ENCODE results near the gene PTAFR.

PTAFR gene

DNA sequence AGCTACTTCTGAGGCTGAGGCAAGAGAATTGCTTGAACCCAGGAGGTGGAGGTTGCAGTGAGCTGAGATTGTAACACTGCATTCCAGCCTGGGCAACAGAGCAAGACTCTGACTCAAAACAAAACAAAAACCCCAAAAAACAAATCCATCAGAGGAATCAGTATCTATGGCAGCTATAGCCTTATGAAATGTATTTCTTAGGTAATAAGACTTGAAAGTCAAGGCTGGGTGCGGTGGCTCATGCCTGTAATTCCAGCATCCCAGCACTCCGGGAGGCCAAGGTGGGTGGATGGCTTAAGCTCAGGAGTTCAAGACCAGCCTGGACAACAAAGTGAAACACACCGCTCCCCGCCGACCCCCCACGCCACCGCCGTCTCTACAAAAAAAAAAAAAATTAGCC is 56.9 kb downstream of the PTAFR start:
- no peak for DNase-seq (ENCODE audit: low read depth in 2 of 2)

DNA sequence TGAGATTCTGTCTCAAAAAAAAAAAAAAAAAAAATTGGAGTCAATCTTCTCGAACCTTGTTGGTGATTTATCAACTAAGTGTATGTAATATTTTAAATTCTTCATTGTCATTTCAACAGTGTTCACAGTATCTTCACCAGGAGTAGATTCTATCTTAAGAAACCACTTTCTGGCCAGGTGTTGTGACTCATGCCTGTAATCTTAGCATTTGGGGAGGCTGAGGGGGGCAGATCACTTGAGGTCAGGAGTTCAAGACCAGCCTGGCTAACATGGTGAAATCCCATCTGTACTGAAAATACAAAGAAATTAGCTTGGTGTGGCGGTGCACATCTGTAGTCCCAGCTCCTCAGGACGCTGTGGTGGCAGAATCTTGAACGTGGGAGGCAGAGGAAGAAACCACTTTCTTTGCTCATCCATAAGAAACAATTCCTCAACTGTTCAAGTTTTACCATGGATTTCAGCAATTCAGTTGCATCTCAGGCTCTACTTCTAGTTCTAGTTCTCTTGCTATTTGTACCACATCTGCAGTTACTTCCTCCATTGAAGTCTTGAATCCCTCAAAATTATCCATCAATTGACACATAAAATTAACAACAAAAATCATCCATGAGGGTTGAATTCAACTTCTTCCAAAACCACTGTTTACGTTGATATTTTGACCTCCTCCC is 57.7 kb downstream of the PTAFR start:
- DNase-seq (ENCODE audit: low read depth in 2 of 2), result no peak

DNA sequence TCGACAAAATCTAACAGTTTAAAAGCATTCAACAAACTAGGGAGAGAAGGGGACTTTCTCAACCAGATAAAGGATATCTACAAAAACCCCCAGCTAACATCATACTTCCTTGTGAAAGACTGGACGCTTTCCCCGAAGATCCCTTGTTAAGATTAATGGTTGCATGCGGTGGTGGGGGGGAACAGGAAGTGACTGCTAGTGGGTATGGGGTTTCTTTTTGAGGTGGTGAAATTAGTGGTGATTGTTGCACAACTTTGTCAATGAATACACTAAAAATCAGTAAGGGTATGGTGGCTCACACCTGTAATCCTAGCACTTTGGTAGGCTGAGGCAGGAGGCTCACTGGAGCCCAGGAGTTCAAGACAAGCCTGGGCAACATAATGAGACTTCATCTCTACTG is 61.2 kb downstream of the PTAFR start:
- peak; percentile 28 to 38 for DNase-seq (ENCODE audit: low read depth in 2 of 2)

DNA sequence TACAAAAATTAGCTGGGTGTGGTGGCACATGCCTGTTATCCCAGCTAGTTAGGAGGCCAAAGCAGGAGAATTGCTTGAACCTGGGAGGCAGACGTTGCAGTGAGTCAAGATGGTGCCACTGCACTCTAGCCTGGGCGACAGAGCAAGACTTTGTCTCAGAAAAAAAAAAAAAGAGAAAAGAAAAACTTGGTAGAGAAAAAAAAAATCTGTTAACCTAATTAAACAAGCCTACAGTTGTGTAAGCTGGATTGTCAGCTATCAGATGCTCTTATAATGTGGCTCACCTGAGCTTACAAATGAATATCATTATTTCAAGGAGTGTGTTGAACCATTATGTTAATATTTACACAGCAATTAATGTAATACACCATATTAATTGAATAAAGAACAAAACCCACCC is 61.6 kb downstream of the PTAFR start:
- DNase-seq (ENCODE audit: low read depth in 2 of 2), result no peak

DNA sequence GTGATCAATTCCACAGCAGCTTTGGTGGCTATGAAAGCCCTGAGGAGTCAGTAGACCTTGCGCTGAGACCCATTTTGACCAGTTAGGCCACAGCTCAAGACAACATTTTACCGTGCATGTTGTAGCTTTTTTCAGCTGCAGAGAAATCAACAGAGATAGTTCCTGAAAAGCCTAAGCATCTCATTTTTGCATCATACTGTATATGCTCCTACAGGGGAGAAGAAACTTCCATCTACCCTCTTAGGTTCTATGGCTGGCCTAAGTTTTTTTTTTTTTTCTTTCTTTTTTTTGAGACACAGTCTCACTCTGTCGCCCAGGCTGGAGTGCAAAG is 63.3 kb downstream of the PTAFR start:
- no peak for DNase-seq (ENCODE audit: low read depth in 2 of 2)

DNA sequence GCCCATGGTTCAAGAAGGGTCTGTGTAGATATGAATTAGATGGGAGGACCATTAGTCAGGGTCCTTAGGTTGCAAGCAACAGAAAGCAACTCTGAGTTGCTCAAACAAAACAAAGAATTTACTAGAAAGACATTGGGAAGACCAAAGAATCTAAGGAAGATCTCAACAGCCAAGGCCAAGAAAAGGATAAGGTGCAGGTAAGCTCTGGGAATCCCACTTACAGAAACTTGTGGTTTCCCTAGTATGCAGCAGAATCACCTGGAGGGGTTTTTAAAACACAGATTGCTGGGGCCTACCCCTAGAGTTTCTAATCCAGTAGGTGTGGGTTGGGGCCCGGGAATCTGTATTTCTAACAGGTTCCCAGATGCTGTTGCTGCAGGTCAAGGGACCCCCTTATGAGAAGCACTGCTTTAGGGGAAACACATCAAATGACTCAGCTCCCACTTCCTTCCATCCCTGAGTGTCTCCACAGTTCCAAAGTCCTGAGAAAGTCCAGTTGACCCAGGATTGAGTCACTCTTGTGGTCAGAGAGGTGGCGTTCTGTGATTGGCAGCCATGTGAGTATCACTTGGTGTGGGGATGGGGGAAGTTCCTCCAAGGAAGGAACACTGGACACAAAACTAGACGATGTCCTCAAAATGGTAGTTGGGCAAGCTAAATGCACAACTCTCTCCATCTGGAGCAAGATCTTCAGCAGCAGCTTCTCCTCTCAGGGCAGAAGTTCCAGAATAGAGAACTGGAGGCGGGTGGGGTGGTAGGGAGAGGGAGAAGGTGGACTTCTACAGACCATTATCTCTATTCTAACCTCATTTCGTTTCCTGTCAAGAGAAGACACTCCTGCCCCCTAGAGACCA is 63.9 kb downstream of the PTAFR start:
- DNase-seq (ENCODE audit: low read depth in 2 of 2), result no peak

DNA sequence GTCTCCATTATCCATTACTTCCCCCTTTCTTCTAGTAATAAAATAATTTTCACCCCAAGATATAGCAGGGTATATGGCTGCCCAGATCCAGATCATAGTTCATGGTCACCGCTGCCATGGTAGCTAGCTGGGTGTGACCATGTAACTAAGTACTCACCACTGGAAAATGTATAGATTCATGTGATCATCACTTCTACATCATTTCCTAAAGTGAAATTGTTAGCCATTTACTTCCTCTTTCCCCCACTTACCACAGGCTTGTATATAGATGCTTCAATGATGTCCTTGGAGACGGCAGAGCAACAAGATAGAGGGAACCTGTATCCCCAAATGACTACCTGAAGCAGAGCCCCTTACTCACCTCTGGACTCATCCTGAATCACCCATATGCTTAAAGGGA is 65.3 kb downstream of the PTAFR start:
- DNase-seq (ENCODE audit: low read depth in 2 of 2), result no peak

DNA sequence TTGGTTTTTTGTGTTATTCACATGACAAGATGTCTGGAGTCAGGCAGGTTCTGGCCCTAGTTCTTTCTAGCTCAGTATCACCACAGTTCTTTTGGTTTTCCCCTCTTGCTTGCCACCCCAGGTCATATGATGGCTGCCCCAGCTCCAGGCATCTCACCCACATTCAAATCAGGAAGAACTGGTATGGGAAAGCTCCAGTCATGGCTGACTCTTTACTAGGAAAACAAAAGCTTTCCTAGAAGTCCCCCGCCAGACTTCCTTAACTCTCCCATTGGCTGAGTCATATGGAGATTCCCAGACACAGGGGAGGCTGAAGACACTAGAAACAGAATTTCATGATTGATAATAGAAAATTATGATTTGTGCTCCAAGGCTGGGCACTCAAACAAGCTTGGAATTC is 65.9 kb downstream of the PTAFR start:
- no peak for DNase-seq (ENCODE audit: low read depth in 2 of 2)

DNA sequence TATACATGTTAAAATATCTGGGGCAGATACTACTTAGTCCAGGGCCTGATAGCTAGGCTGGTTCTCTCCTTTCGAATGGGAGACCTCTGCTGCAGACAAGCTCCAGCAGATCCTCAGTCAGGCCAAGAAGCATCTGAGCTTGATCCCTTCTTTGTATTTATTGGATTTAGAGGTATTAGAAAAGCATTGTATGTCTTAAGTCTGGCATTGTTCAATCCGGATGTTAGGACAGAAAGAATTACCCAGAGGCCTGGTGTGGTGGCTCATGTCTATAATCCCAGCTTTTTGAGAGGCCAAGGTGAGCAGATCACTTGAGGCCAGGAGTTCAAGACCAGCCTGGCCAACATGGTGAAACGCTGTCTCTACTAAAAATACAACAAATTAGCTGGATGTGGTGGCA is 66.9 kb downstream of the PTAFR start:
- no peak for DNase-seq (ENCODE audit: low read depth in 2 of 2)

DNA sequence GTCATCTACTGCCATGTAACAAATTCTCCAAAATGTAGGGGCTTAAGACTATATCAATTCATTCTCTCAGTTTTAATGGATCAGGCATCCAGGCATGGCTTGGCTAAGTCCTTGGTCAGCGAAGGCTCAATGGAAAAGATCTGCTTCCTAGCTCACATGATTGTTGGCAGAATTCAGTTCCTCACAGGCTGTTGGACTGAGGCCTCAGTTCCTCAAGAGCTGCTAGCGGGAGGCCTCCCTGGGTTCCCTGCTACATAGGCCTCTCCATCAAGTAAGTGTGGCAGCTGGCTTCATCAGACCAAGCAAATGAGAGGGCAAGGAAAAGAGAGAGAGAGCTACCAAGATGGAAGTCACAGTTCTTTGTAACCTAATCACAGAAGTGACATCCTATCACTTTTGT is 68.5 kb downstream of the PTAFR start:
- DNase-seq (ENCODE audit: low read depth in 2 of 2), result no peak

DNA sequence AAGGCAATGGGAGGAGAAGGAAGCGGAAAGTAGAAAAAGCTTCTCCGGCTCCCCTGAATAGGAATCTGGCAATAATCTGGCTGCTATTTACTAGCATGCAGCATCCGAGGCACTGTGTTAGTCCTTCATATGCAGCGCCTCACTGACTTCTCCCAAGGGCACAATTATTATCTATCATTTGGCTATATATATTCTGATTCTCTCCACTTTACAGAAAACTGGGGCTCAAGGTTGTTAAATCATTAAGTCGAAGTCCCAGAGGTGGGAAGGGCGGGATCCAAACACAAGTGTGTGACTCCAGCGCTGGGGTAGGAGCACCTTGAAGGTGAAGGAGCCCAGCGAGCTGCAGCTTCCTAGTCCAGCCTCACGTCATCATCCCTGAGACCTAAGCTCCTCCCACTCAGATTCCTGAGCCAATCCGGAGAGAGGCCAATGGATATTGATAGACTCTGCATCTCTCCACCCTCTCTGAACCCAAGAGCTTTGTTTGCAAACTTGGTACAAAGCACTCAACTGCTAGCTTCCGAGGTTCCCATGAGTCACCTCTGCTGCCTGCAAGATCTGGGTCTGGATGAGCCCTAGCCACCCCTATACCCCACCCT is 71.5 kb downstream of the PTAFR start:
- no peak for DNase-seq (ENCODE audit: low read depth in 2 of 2)

DNA sequence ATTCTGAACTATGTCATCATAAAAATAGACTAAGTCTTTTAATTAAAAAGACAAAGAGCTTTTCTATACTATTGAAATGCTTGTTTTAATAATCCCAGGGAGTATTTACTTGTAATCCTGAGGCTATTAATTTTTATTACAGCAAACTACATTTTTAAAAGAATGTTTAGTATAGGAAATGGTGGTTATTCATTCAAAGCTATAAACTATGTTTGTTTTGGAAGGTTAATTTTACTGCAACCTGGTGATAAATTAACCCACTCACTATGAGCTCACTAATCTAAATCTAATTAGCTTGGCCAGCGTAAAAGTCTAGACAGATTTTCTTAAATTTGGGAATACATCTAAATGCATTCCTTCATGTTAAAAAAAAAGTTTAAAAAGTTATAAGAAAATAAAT is 74.3 kb downstream of the PTAFR start:
- DNase-seq (ENCODE audit: low read depth in 2 of 2), result no peak

DNA sequence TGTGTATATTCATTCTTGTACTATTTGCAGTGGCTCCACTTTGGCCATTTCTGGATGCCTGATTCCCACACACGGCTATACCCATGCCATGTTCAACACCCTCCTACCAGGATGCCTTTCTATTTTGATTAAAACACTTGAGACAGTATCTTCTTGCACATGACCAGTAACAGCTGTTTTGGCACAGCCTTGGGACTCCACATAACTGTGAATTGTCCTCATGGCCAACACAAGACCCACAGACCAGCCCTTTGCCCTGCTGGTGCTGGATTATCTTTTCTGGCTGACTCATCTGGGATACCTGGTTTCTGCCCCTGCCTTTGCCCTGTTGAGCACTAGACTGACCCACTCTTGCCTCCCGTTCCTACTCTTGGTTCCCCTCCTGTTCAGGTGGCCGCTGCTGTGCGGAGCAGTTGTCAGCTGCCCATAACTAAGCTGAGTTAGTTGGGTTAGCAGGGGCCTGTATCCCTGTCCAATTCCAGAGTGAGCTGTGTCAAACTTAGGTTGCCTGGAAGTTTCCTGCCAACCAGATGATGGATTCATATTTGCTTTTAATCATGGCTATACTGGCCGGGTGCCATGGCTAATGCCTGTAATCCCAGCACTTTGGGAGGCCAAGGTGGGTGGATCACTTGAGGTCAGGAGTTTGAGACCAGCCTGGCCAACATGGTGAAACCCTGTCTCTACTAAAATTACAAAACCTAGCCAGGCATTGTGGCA is 77.3 kb downstream of the PTAFR start:
- DNase-seq (ENCODE audit: low read depth in 2 of 2), result no peak
